ENCODE results near the gene RNF19B.

The RNF19B gene

DNA sequence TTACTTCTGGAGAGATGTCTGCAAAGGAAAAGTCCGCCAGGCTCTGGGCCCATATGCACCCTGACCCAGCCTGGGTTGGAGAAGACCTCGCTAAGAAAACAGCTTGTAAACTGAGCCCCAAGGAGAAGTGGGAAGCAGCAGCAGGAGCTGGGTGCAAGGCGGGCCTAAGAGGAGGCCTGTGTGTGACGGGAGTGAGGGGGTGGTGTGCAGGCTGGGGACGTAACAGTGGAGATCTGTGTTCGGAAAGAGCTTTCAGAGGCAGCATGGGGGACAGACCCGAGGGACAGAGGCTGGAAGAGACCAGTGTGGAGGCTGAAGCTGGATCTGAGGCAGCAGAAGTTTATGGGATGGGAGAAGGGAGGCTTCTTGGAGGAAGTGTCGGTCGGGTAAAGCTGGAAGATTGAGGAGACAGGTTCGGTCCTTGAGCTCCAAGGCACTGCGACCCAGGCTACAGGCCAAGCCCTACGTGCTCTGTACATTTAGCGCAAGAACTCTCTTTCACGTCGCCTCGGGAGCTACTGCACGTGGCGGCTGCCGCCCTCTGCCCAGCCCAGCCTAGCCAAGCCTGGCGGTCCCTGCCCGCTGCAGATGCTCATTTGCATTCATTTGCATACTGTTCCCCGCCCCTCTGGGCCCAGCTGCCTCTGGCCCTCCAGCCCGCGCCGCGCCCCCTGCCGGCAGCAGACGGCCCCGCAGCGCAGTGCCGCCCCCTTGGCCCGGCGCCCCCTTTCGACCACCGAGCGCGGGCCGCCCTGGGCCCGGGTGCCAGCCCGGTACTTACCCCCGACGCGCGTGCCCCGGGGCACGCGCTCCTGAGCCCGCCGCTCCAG, 72.0 kb downstream of the RNF19B start:
- peaks cover 0 to 59% (median 7%) of the 10 kb centered on the region in 3 experiments for H3K27me3 ChIP-seq (ENCODE audit: control insufficient read depth in 3 of 3, insufficient read depth in 3 of 3, low read depth in 1 of 3, low read length in 3 of 3)
- H2BK120ac ChIP-seq (ENCODE audit: low read depth, low read length), result peak overlapping the region; percentile 87
- peak overlapping the region; percentile 88 for H2BK15ac ChIP-seq (ENCODE audit: low read length)
- H3K9me3 ChIP-seq (replicated peaks in 1 of 2; ENCODE audit: control insufficient read depth in 2 of 2, insufficient read depth in 1 of 2, low read depth in 1 of 2, low read length in 2 of 2), result peaks cover 0 to 3% of the 10 kb centered on the region in 2 donors
- H3K4ac ChIP-seq (ENCODE audit: low read length), result no peak overlapping the region
- H4K91ac ChIP-seq (ENCODE audit: low read depth, low read length, poor library complexity), result no peak overlapping the region
- H2BK5ac ChIP-seq (ENCODE audit: low read length), result peak overlapping the region; percentile 84
- peak overlapping the region; percentile 82 for H3K27ac ChIP-seq (replicated peaks; ENCODE audit: low read length)
- peak overlapping the region; percentile 93 for H2AK5ac ChIP-seq (ENCODE audit: low read depth, low read length)
- peak overlapping the region; percentile 67 for H3K4me2 ChIP-seq (ENCODE audit: insufficient read depth, low read length, poor library complexity, severe bottlenecking)
- peaks cover 8% of the 10 kb centered on the region for H3K79me1 ChIP-seq (ENCODE audit: low read depth, low read length)
- H2BK12ac ChIP-seq (ENCODE audit: low read length), result no peak overlapping the region
- H3K4me3 ChIP-seq (ENCODE audit: low read length in 2 of 2), result peak overlapping the region; percentile 53 to 81
- peak overlapping the region; percentile 97 for H3K18ac ChIP-seq (ENCODE audit: low read length)
- H2AFZ ChIP-seq (ENCODE audit: low read length), result peak overlapping the region; percentile 96
- peak overlapping the region; percentile 67 for H3K23ac ChIP-seq (ENCODE audit: low read depth, low read length, poor library complexity)
- no peak overlapping the region for H3K14ac ChIP-seq (ENCODE audit: low read length)
- WGBS, 2 donors (ENCODE audit: extremely low coverage in 2 of 2, insufficient read length in 2 of 2, insufficient replicate concordance in 1 of 2), result no CpG with 5 or more reads among the region's 49 CpGs
- H3K4me1 ChIP-seq (ENCODE audit: control insufficient read depth in 2 of 2, insufficient read depth in 1 of 2, low read depth in 1 of 2, low read length in 2 of 2), result peaks cover 11 to 12% of the 10 kb centered on the region in 2 donors
- no peak for DNase-seq (ENCODE audit: low spot score)
- H4K8ac ChIP-seq (ENCODE audit: low read depth, low read length), result no peak overlapping the region
- H3K36me3 ChIP-seq (replicated peaks in 1 of 2; ENCODE audit: control insufficient read depth in 2 of 2, insufficient read depth in 2 of 2, low read length in 2 of 2), result no peaks in the 10 kb centered on the region
- peak overlapping the region; percentile 81 for H3K9ac ChIP-seq (ENCODE audit: low read depth, low read length, poor library complexity)

DNA sequence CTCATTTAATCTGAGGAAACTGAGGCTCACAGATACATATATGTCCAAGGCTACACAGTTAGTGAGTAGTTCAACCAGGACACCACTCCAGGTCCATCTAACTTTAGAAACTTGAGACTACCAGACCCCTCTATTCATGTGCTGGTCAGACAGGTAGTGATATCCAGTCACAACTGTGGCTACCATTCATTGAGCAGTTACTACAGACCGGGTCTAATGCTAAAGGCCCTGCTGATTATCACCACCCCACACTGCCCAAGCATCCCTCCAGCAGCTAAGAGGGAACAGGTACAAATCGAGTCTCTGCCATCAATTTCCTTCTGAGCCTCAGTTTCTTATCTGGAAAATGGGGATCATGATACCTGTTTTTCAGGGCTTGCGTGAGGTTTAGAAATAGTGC, 73.0 kb downstream of the RNF19B start:
- no peaks in the 10 kb centered on the region for H3K36me3 ChIP-seq (replicated peaks in 1 of 2; ENCODE audit: control insufficient read depth in 2 of 2, insufficient read depth in 2 of 2, low read length in 2 of 2)
- peaks cover 0 to 58% (median 14%) of the 10 kb centered on the region in 3 experiments for H3K27me3 ChIP-seq (ENCODE audit: control insufficient read depth in 3 of 3, insufficient read depth in 3 of 3, low read depth in 1 of 3, low read length in 3 of 3)
- no peak overlapping the region for H2BK15ac ChIP-seq (ENCODE audit: low read length)
- H2BK12ac ChIP-seq (ENCODE audit: low read length), result no peak overlapping the region
- no peak overlapping the region for H3K4me3 ChIP-seq (ENCODE audit: low read length in 2 of 2)
- peaks cover 10% of the 10 kb centered on the region for H3K79me1 ChIP-seq (ENCODE audit: low read depth, low read length)
- H2BK120ac ChIP-seq (ENCODE audit: low read depth, low read length), result no peak overlapping the region
- H4K8ac ChIP-seq (ENCODE audit: low read depth, low read length), result no peak overlapping the region
- no peak overlapping the region for H2AFZ ChIP-seq (ENCODE audit: low read length)
- H3K23ac ChIP-seq (ENCODE audit: low read depth, low read length, poor library complexity), result no peak overlapping the region
- H3K4me1 ChIP-seq (ENCODE audit: control insufficient read depth in 2 of 2, insufficient read depth in 1 of 2, low read depth in 1 of 2, low read length in 2 of 2), result peaks cover 11 to 12% of the 10 kb centered on the region in 2 donors
- H3K4ac ChIP-seq (ENCODE audit: low read length), result no peak overlapping the region
- peaks cover 0 to 6% of the 10 kb centered on the region in 2 donors for H3K9me3 ChIP-seq (replicated peaks in 1 of 2; ENCODE audit: control insufficient read depth in 2 of 2, insufficient read depth in 1 of 2, low read depth in 1 of 2, low read length in 2 of 2)
- WGBS, 2 donors (ENCODE audit: extremely low coverage in 2 of 2, insufficient read length in 2 of 2, insufficient replicate concordance in 1 of 2), result no CpG with 5 or more reads among the region's 3 CpGs
- H3K4me2 ChIP-seq (ENCODE audit: insufficient read depth, low read length, poor library complexity, severe bottlenecking), result no peak overlapping the region
- H4K91ac ChIP-seq (ENCODE audit: low read depth, low read length, poor library complexity), result no peak overlapping the region
- no peak overlapping the region for H2AK5ac ChIP-seq (ENCODE audit: low read depth, low read length)
- H3K27ac ChIP-seq (replicated peaks; ENCODE audit: low read length), result no peak overlapping the region
- no peak overlapping the region for H3K18ac ChIP-seq (ENCODE audit: low read length)
- H3K9ac ChIP-seq (ENCODE audit: low read depth, low read length, poor library complexity), result no peak overlapping the region
- no peak overlapping the region for H3K14ac ChIP-seq (ENCODE audit: low read length)
- no peak for DNase-seq (ENCODE audit: low spot score)
- no peak overlapping the region for H2BK5ac ChIP-seq (ENCODE audit: low read length)

DNA sequence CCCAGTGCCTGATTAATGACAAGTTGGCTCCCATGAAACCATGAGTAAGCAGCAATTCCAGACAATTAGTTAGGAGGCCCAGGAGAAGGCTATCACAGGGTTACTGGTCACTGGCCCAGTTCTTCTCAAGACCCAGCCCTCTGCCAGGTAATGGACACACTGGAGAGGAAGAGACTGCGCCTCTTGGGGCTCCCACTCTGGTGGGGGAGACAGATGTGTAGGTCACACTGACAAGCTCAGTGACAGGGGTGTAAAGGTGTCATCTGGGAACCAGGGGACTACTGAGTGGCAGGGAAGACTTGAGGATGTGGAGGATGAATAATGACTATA, 73.4 kb downstream of the RNF19B start:
- Histone ChIP-seq H2BK5ac (ENCODE audit: low read length) (no peak overlapping the region), H3K4me1 (ENCODE audit: control insufficient read depth in 2 of 2, insufficient read depth in 1 of 2, low read depth in 1 of 2, low read length in 2 of 2) (peaks cover 11 to 12% of the 10 kb centered on the region in 2 donors), H3K27ac (replicated peaks; ENCODE audit: low read length) (no peak overlapping the region), H2BK12ac (ENCODE audit: low read length) (no peak overlapping the region), H3K4me3 (ENCODE audit: low read length in 2 of 2) (no peak overlapping the region), H4K91ac (ENCODE audit: low read depth, low read length, poor library complexity) (no peak overlapping the region), H3K79me1 (ENCODE audit: low read depth, low read length) (peaks cover 10% of the 10 kb centered on the region), H3K36me3 (replicated peaks in 1 of 2; ENCODE audit: control insufficient read depth in 2 of 2, insufficient read depth in 2 of 2, low read length in 2 of 2) (no peaks in the 10 kb centered on the region), H3K14ac (ENCODE audit: low read length) (no peak overlapping the region), H3K4me2 (ENCODE audit: insufficient read depth, low read length, poor library complexity, severe bottlenecking) (no peak overlapping the region), H3K23ac (ENCODE audit: low read depth, low read length, poor library complexity) (no peak overlapping the region), H3K18ac (ENCODE audit: low read length) (no peak overlapping the region), H4K8ac (ENCODE audit: low read depth, low read length) (no peak overlapping the region), H3K27me3 (ENCODE audit: control insufficient read depth in 3 of 3, insufficient read depth in 3 of 3, low read depth in 1 of 3, low read length in 3 of 3) (peaks cover 0 to 55% (median 14%) of the 10 kb centered on the region in 3 experiments), H2AK5ac (ENCODE audit: low read depth, low read length) (no peak overlapping the region), H3K9ac (ENCODE audit: low read depth, low read length, poor library complexity) (no peak overlapping the region), H2BK15ac (ENCODE audit: low read length) (no peak overlapping the region), H3K4ac (ENCODE audit: low read length) (no peak overlapping the region), H3K9me3 (replicated peaks in 1 of 2; ENCODE audit: control insufficient read depth in 2 of 2, insufficient read depth in 1 of 2, low read depth in 1 of 2, low read length in 2 of 2) (peaks cover 0 to 6% of the 10 kb centered on the region in 2 donors), H2BK120ac (ENCODE audit: low read depth, low read length) (no peak overlapping the region), H2AFZ (ENCODE audit: low read length) (no peak overlapping the region)
- DNase-seq (ENCODE audit: low spot score), result no peak
- no CpG with 5 or more reads among the region's 1 CpG for WGBS, 2 donors (ENCODE audit: extremely low coverage in 2 of 2, insufficient read length in 2 of 2, insufficient replicate concordance in 1 of 2)

DNA sequence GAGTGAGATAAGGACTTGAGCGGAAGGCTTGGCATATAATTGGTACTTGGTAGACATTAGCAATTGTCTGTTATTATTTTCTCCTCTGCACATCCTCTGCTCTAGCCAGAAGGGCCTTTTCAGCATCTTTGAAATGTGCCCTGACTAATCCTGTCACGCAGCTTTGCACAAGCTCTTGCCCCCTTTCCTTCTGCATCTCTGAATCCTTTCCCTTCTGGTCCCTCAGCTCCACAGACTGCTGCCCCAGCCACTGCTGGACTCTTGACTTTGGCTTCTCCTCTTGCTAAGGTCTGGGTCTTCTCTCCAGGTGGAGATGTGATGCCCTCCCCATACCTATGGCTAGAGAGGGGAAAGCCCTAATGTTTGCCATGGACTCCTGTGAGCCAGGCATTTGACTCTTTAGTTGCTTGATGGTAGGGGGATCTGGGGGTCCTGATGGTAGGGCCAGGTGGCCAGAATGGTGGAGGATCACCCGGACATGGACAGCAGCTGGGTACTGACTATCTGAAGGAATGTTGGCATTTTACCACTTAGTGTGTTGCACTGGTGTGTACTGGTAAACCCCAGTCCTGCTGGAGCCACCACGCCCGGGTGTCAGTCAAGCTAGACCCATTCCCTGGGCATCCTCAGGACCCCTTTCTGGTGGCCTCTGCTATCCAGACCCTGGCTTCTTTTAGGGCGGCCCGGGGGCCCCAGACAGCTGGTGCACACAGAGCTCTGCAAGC, 73.9 kb downstream of the RNF19B start:
- Histone ChIP-seq H4K8ac (ENCODE audit: low read depth, low read length) (no peak overlapping the region), H2BK15ac (ENCODE audit: low read length) (no peak overlapping the region), H3K79me1 (ENCODE audit: low read depth, low read length) (peaks cover 10% of the 10 kb centered on the region), H3K18ac (ENCODE audit: low read length) (no peak overlapping the region), H3K9ac (ENCODE audit: low read depth, low read length, poor library complexity) (no peak overlapping the region), H3K4me1 (ENCODE audit: control insufficient read depth in 2 of 2, insufficient read depth in 1 of 2, low read depth in 1 of 2, low read length in 2 of 2) (peaks cover 11 to 14% of the 10 kb centered on the region in 2 donors), H3K23ac (ENCODE audit: low read depth, low read length, poor library complexity) (no peak overlapping the region), H3K14ac (ENCODE audit: low read length) (no peak overlapping the region), H2AFZ (ENCODE audit: low read length) (no peak overlapping the region), H3K27me3 (ENCODE audit: control insufficient read depth in 3 of 3, insufficient read depth in 3 of 3, low read depth in 1 of 3, low read length in 3 of 3) (peaks cover 0 to 54% (median 19%) of the 10 kb centered on the region in 3 experiments), H3K27ac (replicated peaks; ENCODE audit: low read length) (no peak overlapping the region), H3K4me2 (ENCODE audit: insufficient read depth, low read length, poor library complexity, severe bottlenecking) (no peak overlapping the region), H3K9me3 (replicated peaks in 1 of 2; ENCODE audit: control insufficient read depth in 2 of 2, insufficient read depth in 1 of 2, low read depth in 1 of 2, low read length in 2 of 2) (peaks cover 0 to 6% of the 10 kb centered on the region in 2 donors), H2BK5ac (ENCODE audit: low read length) (no peak overlapping the region), H3K4ac (ENCODE audit: low read length) (no peak overlapping the region), H3K4me3 (ENCODE audit: low read length in 2 of 2) (no peak overlapping the region), H2BK12ac (ENCODE audit: low read length) (no peak overlapping the region), H3K36me3 (replicated peaks in 1 of 2; ENCODE audit: control insufficient read depth in 2 of 2, insufficient read depth in 2 of 2, low read length in 2 of 2) (no peaks in the 10 kb centered on the region), H2BK120ac (ENCODE audit: low read depth, low read length) (no peak overlapping the region), H2AK5ac (ENCODE audit: low read depth, low read length) (no peak overlapping the region), H4K91ac (ENCODE audit: low read depth, low read length, poor library complexity) (no peak overlapping the region)
- no peak for DNase-seq (ENCODE audit: low spot score)
- WGBS, 2 donors (ENCODE audit: extremely low coverage in 2 of 2, insufficient read length in 2 of 2, insufficient replicate concordance in 1 of 2), result no CpG with 5 or more reads among the region's 7 CpGs

All from neuronal stem cell (in vitro differentiated cells).